IMR-90 (cell line): Measurements from ENCODE around the gene PSME4.

Source experiments
- CEBPB ChIP-seq: IDR thresholded peaks from 2 replicates; pipeline ENCODE4 v1.6.1; 2012; ENCODE audit warnings: low read depth, low read length, improper control_type of control experiment
- RAD21 ChIP-seq: IDR thresholded peaks from 2 replicates; pipeline ENCODE4 v1.6.1; 2012; ENCODE audit warnings: low read length, improper control_type of control experiment
- RFX5 ChIP-seq: IDR thresholded peaks from 2 replicates; pipeline ENCODE4 v1.8.0; 2012; ENCODE audit warnings: low read depth, mild to moderate bottlenecking, low read length, moderate library complexity

GRCh38 chr2:54008439-54008838, 37.6 kb upstream of the PSME4 start:
- TF ChIP-seq RFX5 (no peak), CEBPB (no peak), RAD21 (no peak)
